Ishikawa (cell line): ENCODE results near the gene PAM.

Source experiments
- CEBPB ChIP-seq: IDR thresholded peaks from 2 replicates; pipeline ENCODE4 v1.6.1; 2012
- CREB1 ChIP-seq: IDR thresholded peaks from 2 replicates; pipeline ENCODE4 v1.6.1; 2012; ENCODE audit warnings: low read depth
- EGR1 ChIP-seq: IDR thresholded peaks from 2 replicates; pipeline ENCODE4 v1.6.1; 2012
- EP300 ChIP-seq: IDR thresholded peaks from 2 replicates; pipeline ENCODE4 v1.6.1; 2012; ENCODE audit warnings: borderline replicate concordance
- MAX ChIP-seq: IDR thresholded peaks from 2 replicates; pipeline ENCODE4 v1.6.1; 2012
- NFIC ChIP-seq: IDR thresholded peaks from 2 replicates; pipeline ENCODE4 v1.6.1; 2012
- RAD21 ChIP-seq: IDR thresholded peaks from 2 replicates; pipeline ENCODE4 v1.6.1; 2012; ENCODE audit warnings: low read depth
- REST ChIP-seq: IDR thresholded peaks from 2 replicates; pipeline ENCODE4 v1.6.1; 2012; ENCODE audit warnings: low read depth, mild to moderate bottlenecking
- TAF1 ChIP-seq: IDR thresholded peaks from 2 replicates; pipeline ENCODE4 v1.6.1; 2012; ENCODE audit warnings: low read depth, mild to moderate bottlenecking
- TCF12 ChIP-seq: IDR thresholded peaks from 2 replicates; pipeline ENCODE4 v1.6.1; 2012; ENCODE audit warnings: low read depth
- TEAD4 ChIP-seq: IDR thresholded peaks from 2 replicates; pipeline ENCODE4 v1.6.1; 2012
- USF1 ChIP-seq: IDR thresholded peaks from 2 replicates; pipeline ENCODE4 v1.6.1; 2012
- YY1 ChIP-seq: IDR thresholded peaks from 2 replicates; pipeline ENCODE4 v1.6.1; 2012; ENCODE audit warnings: low read depth
- ZBTB7A ChIP-seq: IDR thresholded peaks from 2 replicates; pipeline ENCODE4 v1.6.1; 2012; ENCODE audit warnings: low read depth

- TF ChIP-seq TAF1, result no peak
- no peak for TF ChIP-seq MAX
- no peak for TF ChIP-seq CREB1
- no peak for TF ChIP-seq EGR1
- no peak for TF ChIP-seq USF1
- TF ChIP-seq ZBTB7A, result no peak
- TF ChIP-seq YY1, result no peak
- TF ChIP-seq RAD21, result no peak
- no peak for TF ChIP-seq EP300
- TF ChIP-seq TCF12, result no peak
- TF ChIP-seq NFIC, result no peak
- no peak for TF ChIP-seq CEBPB
- no peak for TF ChIP-seq REST
- no peak for TF ChIP-seq TEAD4
These were observed 77.3 kb downstream of the PAM start for GRCh38 chr5:102832445-102832844.
